Erythroblast (primary cell): ENCODE data around the gene TTF2.

ENCODE experiments used
- GATA1 ChIP-seq: IDR thresholded peaks from 2 replicates; pipeline ENCODE4 v1.6.1; 2011; ENCODE audit warnings: low read depth, mild to moderate bottlenecking, control low read depth, low read length, moderate library complexity
- POLR2A ChIP-seq: IDR thresholded peaks from 2 replicates; pipeline ENCODE4 v1.6.1; 2011; ENCODE audit warnings: mild to moderate bottlenecking, low read length

GRCh38 chr1:117116090-117116783 lies 56.1 kb downstream of the TTF2 start:
- TF ChIP-seq POLR2A (no peak), GATA1 (no peak)
